ENCODE results near the gene ZNF45. TPM values are rescaled to one million over a fixed set of nuclear protein-coding genes. Genes with fewer than 3 reads are reported as not detected.

The ZNF45 gene
- total and polyA plus RNA-seq, 2 donors (not counting 1 experiment from before 2014, with no cell fraction given) = 13.2 to 22.1 TPM

DNA sequence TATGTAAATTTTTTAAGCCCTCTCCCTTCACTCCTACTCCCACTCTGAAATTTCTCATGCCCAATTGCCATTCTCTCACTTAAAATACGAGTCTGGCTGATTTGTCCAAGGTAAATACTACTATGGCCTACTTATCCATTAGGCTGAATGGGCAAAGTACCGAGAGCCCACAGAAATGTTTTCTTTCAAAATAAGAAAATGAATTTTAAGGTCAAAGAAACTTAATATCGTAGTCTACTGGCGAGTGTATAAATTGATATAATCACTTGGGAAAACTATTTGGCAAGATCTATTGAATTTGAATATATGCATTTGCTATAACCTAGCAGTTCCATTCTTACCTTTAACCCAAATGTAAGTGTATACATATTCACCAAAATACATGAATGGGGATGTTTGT lies 32.7 kb downstream of the ZNF45 start:
- no peaks in the 10 kb centered on the region for H3K4me1 ChIP-seq (ENCODE audit: control insufficient read depth, extremely low read depth, insufficient read depth, low read length)
- TF ChIP-seq EZH2 (IDR thresholded peaks at IDR 0.05; ENCODE audit: low read length, missing control alignments) = no peak
- TF ChIP-seq, protein P1, sequence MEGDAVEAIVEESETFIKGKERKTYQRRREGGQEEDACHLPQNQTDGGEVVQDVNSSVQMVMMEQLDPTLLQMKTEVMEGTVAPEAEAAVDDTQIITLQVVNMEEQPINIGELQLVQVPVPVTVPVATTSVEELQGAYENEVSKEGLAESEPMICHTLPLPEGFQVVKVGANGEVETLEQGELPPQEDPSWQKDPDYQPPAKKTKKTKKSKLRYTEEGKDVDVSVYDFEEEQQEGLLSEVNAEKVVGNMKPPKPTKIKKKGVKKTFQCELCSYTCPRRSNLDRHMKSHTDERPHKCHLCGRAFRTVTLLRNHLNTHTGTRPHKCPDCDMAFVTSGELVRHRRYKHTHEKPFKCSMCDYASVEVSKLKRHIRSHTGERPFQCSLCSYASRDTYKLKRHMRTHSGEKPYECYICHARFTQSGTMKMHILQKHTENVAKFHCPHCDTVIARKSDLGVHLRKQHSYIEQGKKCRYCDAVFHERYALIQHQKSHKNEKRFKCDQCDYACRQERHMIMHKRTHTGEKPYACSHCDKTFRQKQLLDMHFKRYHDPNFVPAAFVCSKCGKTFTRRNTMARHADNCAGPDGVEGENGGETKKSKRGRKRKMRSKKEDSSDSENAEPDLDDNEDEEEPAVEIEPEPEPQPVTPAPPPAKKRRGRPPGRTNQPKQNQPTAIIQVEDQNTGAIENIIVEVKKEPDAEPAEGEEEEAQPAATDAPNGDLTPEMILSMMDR (conservative IDR thresholded peaks at IDR 0.05 in 1 of 2, IDR thresholded peaks at IDR 0.05 in 1 of 2; ENCODE audit: low read depth in 1 of 2, low read length in 2 of 2) = no peak
- H4K20me1 ChIP-seq (ENCODE audit: control insufficient read depth, extremely low read depth, insufficient read depth, low read length) = no peaks in the 10 kb centered on the region
- peak overlapping the region; percentile 99 for H2AFZ ChIP-seq (ENCODE audit: low read length)
- H3K36me3 ChIP-seq (ENCODE audit: control insufficient read depth, insufficient read depth, low read length) = no peaks in the 10 kb centered on the region
- H3K79me2 ChIP-seq (ENCODE audit: control insufficient read depth, insufficient read depth, low read length) = no peaks in the 10 kb centered on the region
- H3K9me3 ChIP-seq (ENCODE audit: control insufficient read depth, insufficient read depth, low read depth, low read length) = no peaks in the 10 kb centered on the region
- no peak overlapping the region for H3K9ac ChIP-seq (ENCODE audit: insufficient read depth, low read length)
- H3K4me3 ChIP-seq (replicated peaks in 1 of 4; ENCODE audit: control extremely low read depth in 1 of 4, insufficient read depth in 1 of 4, low read depth in 3 of 4, low read length in 4 of 4) = peak overlapping the region in 2 of 4 experiments; percentile 73 to 80
- DNase-seq (ENCODE audit: low read depth in 2 of 2) = no peak
- no peaks in the 10 kb centered on the region for H3K27me3 ChIP-seq (ENCODE audit: control insufficient read depth, insufficient read depth, low read length)
- H3K4me2 ChIP-seq (ENCODE audit: extremely low read depth, insufficient read depth, low read length) = no peak overlapping the region
- no peak overlapping the region for H3K27ac ChIP-seq (ENCODE audit: insufficient read depth, low read length)

DNA sequence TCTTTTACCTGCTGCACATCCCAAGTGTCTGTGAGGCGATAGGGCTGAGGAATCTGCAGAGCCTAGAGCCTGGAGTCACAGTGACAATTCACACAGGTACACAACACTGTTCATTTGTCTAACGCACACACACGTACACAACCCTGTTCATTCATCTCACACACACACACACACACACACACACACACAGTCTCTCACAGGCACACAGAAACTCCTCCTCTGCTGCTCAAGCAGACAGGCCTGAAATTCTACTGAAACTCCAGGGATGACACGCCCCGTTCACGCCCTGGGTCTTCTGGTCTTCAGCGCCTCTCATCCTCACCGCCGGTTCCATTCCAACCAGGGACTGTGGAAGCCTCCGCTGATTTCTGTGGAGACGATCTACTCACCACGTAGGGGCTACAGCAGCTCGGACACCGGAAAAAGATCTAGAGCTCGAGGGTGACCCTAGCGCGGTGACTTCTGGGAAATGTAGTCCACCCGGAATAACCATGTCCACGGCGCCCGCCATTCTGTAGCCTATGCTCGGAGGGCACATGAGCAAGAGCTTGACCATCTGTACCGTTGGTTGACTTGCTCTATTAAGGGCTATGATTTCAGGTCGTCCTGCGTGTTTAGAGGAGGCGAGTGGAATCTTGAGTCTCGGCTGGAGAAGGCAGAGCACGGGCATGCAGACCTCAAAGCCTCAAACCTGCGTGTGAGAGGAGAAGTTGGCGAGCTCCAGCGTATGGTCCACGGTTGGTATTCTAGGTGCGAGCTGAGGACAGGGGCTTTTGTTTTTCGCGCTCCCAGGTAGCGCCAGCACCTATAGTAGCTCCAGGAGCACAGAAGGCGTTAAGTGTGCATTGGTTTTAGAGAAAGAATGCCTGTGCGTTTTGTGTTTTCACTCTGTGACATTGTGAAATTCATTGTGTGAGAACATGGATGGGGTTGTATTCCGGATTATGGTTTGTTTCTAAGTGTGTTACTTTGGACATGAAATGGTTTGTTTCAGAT lies 33.4 kb downstream of the ZNF45 start:
- Histone ChIP-seq H3K27ac (ENCODE audit: insufficient read depth, low read length) (peak overlapping the region; percentile 11), H4K20me1 (ENCODE audit: control insufficient read depth, extremely low read depth, insufficient read depth, low read length) (no peaks in the 10 kb centered on the region), H2AFZ (ENCODE audit: low read length) (peak overlapping the region; percentile 99), H3K4me3 (replicated peaks in 1 of 4; ENCODE audit: control extremely low read depth in 1 of 4, insufficient read depth in 1 of 4, low read depth in 3 of 4, low read length in 4 of 4) (peak overlapping the region; percentile 58 to 80 (median 74)), H3K36me3 (ENCODE audit: control insufficient read depth, insufficient read depth, low read length) (no peaks in the 10 kb centered on the region), H3K27me3 (ENCODE audit: control insufficient read depth, insufficient read depth, low read length) (no peaks in the 10 kb centered on the region), H3K79me2 (ENCODE audit: control insufficient read depth, insufficient read depth, low read length) (no peaks in the 10 kb centered on the region), H3K9me3 (ENCODE audit: control insufficient read depth, insufficient read depth, low read depth, low read length) (no peaks in the 10 kb centered on the region), H3K9ac (ENCODE audit: insufficient read depth, low read length) (peak overlapping the region; percentile 50), H3K4me2 (ENCODE audit: extremely low read depth, insufficient read depth, low read length) (peak overlapping the region; percentile 85), H3K4me1 (ENCODE audit: control insufficient read depth, extremely low read depth, insufficient read depth, low read length) (no peaks in the 10 kb centered on the region)
- peak; percentile 89 to 91 for DNase-seq (ENCODE audit: low read depth in 2 of 2)
- TF ChIP-seq, protein P1 (conservative IDR thresholded peaks at IDR 0.05 in 1 of 2, IDR thresholded peaks at IDR 0.05 in 1 of 2; ENCODE audit: low read depth in 1 of 2, low read length in 2 of 2) = no peak
- no peak for TF ChIP-seq EZH2 (IDR thresholded peaks at IDR 0.05; ENCODE audit: low read length, missing control alignments)

DNA sequence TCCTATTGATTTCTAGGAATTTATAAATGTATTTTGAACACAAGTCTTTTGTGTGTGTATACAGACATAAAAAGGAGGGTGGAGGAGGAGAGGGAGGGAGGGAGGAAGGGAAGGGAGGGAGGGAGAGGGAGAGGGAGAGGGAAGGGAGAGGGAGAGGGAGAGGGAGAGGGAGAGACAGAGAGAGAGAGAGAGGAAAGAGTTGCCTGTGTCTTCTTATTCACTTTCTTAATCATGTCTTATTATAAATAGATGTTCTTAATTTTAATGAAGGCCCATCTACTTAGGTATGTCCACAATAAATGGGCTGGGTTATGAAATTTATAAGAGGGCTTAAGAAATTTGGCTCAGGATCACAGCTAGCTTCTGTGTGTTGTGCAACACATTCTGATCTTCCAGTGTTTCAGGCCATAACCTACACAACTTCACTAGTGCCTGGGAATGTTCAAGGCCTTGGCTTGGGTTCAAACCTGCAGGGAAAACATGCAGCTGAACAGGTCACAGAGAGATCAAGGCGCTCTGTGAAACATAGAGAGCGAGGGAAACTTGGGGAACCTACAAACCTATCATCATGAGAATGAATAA lies 39.3 kb downstream of the ZNF45 start:
- H3K27me3 ChIP-seq (ENCODE audit: control insufficient read depth, insufficient read depth, low read length) = no peaks in the 10 kb centered on the region
- H3K9ac ChIP-seq (ENCODE audit: insufficient read depth, low read length) = no peak overlapping the region
- H4K20me1 ChIP-seq (ENCODE audit: control insufficient read depth, extremely low read depth, insufficient read depth, low read length) = no peaks in the 10 kb centered on the region
- H3K36me3 ChIP-seq (ENCODE audit: control insufficient read depth, insufficient read depth, low read length) = no peaks in the 10 kb centered on the region
- H3K4me1 ChIP-seq (ENCODE audit: control insufficient read depth, extremely low read depth, insufficient read depth, low read length) = no peaks in the 10 kb centered on the region
- no peaks in the 10 kb centered on the region for H3K79me2 ChIP-seq (ENCODE audit: control insufficient read depth, insufficient read depth, low read length)
- no peak overlapping the region for H2AFZ ChIP-seq (ENCODE audit: low read length)
- H3K27ac ChIP-seq (ENCODE audit: insufficient read depth, low read length) = no peak overlapping the region
- no peaks in the 10 kb centered on the region for H3K9me3 ChIP-seq (ENCODE audit: control insufficient read depth, insufficient read depth, low read depth, low read length)
- no peak for TF ChIP-seq EZH2 (IDR thresholded peaks at IDR 0.05; ENCODE audit: low read length, missing control alignments)
- TF ChIP-seq, protein P1 (conservative IDR thresholded peaks at IDR 0.05 in 1 of 2, IDR thresholded peaks at IDR 0.05 in 1 of 2; ENCODE audit: low read depth in 1 of 2, low read length in 2 of 2) = no peak
- no peak overlapping the region for H3K4me3 ChIP-seq (replicated peaks in 1 of 4; ENCODE audit: control extremely low read depth in 1 of 4, insufficient read depth in 1 of 4, low read depth in 3 of 4, low read length in 4 of 4)
- H3K4me2 ChIP-seq (ENCODE audit: extremely low read depth, insufficient read depth, low read length) = no peak overlapping the region
- DNase-seq (ENCODE audit: low read depth in 2 of 2) = no peak

Measured in fibroblast of lung (primary cell).